Activated CD8-positive, alpha-beta memory T cell treated with anti-CD3 and anti-CD28 coated beads for 36 hours (primary cell): ENCODE data around the gene TOR1AIP2. TPM values are rescaled to one million over a fixed set of nuclear protein-coding genes. Genes with fewer than 3 reads are reported as not detected.

Experiments
- CTCF ChIA-PET: fragments of 350-600 bp; sonication (Branson Sonifier 250); formaldehyde crosslinking; loops from one replicate; lab custom pipeline; 2021; ENCODE audit warnings: antibody characterized with exemption; lab: Charles Lee
- POLR2A ChIA-PET: fragments of 350-600 bp; sonication (Branson Sonifier 250); formaldehyde crosslinking; loops from one replicate; lab custom pipeline; 2021; ENCODE audit warnings: antibody characterized with exemption; lab: Charles Lee
- total RNA-seq, 2 experiments: library from RNA; stranded (reverse); gene quantifications; one replicate each; pipeline ENCODE4 v1.2.3, GENCODE V29; 2021

The TOR1AIP2 gene
- 10 to 100 TPM; 72.7 to 74.1 TPM for total RNA-seq

- POLR2A ChIA-PET = interaction anchor here (0.8 kb wide), 1 partner anchor 54 kb away, joined by 4 read pairs; no protein-coding TSS in a partner anchor
- CTCF ChIA-PET = no interaction called here
Observed at GRCh38 chr1:179877586-179878265, at the start of gene TOR1AIP2. TOR1AIP2 (minus strand) TSS chr1:179877803; CDS start chr1:179852665, 25,138 bp downstream.

GRCh38 chr1:179926850-179927205 is 49.2 kb upstream of the TOR1AIP2 start:
- ChIA-PET CTCF (no interaction called here), POLR2A (no interaction called here)

DNA sequence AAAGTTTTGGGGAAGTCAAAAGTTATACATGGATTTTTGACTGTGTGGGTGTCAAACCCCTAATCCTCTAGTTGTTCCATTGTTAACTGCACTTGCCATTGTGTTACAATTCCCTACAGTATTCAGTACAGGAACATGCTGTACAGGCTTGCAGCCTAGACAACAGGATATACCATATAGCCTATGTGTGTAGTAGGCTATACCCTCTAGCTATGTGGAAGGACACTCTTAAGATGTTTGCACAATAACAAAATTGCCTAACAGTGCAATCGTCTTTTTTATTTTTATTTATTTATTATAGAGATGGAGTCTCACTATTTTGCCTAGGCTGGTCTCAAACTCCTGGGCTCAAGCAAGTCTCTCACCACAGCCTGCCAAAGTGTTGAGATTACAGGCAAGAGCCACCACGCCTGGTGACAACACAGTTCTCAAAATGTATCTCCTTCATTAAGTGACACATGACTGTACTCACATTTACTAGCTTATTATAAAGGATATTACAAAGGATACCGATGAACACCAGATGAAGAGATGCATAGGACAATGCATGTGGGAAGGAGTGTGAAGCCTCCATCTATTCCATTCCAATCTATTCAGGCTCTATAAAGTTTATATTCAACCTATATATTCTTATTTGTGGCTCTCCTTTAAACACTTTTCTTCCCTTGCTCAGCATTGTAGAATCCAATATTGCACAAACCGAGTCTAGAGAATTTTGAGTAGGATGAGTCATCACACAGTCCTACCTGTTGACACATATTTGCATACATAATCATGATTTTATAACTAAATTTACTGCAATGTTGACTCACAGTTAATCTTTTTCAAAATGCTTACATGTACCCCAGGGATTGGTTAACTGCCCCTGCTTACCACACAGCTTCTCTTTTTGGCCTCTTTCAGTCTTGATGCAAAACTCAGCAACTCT is 48.6 kb upstream of the TOR1AIP2 start:
- CTCF ChIA-PET = interaction anchor here (0.5 kb wide), 1 partner anchor 700 kb away, joined by 3 read pairs; no protein-coding TSS in a partner anchor

DNA sequence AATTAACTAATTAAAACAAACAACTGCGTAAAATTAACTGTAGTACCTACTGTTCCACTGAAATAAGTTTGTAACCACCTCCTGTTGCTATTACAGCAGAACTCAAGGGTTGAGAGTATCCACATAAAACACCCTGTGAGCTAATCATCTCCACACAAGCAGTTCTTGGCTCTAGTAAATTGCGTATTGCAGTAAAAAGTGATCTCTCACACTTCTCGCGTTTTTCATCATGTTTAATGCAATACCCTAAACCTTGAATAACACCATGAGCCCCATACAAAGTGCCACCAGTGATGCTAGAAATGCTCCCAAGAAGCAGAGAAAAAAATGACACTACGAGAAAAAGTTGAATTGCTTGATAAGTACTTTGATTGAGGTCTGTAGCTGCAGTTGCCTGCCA is 47.7 kb upstream of the TOR1AIP2 start:
- ChIA-PET POLR2A (no interaction called here), CTCF (interaction anchor here (0.5 kb wide), 1 partner anchor 701 kb away, joined by 3 read pairs; no protein-coding TSS in a partner anchor)

More for the DNA sequence above, 48.6 kb upstream of the TOR1AIP2 start:
- POLR2A ChIA-PET = no interaction called here

- ChIA-PET POLR2A (no interaction called here), CTCF (no interaction called here)
Observed at GRCh38 chr1:179924268-179924667, 46.7 kb upstream of the TOR1AIP2 start.

GRCh38 chr1:179923029-179923428 is 45.4 kb upstream of the TOR1AIP2 start:
- ChIA-PET CTCF (interaction anchor here (0.6 kb wide), 1 partner anchor 567 kb away, joined by 3 read pairs; no protein-coding TSS in a partner anchor), POLR2A (no interaction called here)

- ChIA-PET CTCF (interaction anchor here (0.6 kb wide), 1 partner anchor 568 kb away, joined by 3 read pairs; no protein-coding TSS in a partner anchor), POLR2A (no interaction called here)
Observed at GRCh38 chr1:179921981-179922872, 44.6 kb upstream of the TOR1AIP2 start.

DNA sequence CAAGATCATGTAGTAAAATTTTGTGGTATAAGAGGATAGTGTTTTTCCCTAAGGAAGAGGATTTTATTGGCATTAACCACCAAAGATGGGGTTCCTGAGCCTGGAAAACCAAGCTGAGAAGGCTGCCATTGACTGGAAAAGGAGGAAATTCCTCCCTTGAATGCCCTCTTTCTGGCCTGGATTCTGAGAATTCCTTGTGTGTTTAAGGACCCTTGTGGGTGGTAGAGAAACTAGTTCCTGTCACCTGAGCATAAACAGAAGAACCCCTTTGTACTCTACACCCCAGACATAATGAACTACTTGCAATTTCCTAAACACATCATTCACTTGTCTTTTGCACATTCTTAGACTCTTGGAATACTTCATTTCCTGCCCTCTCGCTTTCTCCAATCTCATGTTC is 43.9 kb upstream of the TOR1AIP2 start:
- ChIA-PET POLR2A (no interaction called here), CTCF (no interaction called here)

- CTCF ChIA-PET = no interaction called here
- POLR2A ChIA-PET = no interaction called here
Observed at GRCh38 chr1:179917601-179918429, 40.2 kb upstream of the TOR1AIP2 start.

- ChIA-PET CTCF (no interaction called here), POLR2A (no interaction called here)
Observed at GRCh38 chr1:179911812-179912211, 34.2 kb upstream of the TOR1AIP2 start.

GRCh38 chr1:179910934-179911333 is 33.3 kb upstream of the TOR1AIP2 start:
- ChIA-PET CTCF (no interaction called here), POLR2A (no interaction called here)

GRCh38 chr1:179889589-179889988 is 12.0 kb upstream of the TOR1AIP2 start:
- POLR2A ChIA-PET = no interaction called here
- CTCF ChIA-PET = no interaction called here

GRCh38 chr1:179888071-179888470 is 10.5 kb upstream of the TOR1AIP2 start:
- POLR2A ChIA-PET = no interaction called here
- CTCF ChIA-PET = no interaction called here

- ChIA-PET POLR2A (interaction anchor here (0.6 kb wide), 1 partner anchor 801 kb away, joined by 3 read pairs; no protein-coding TSS in a partner anchor), CTCF (interaction anchor here (0.8 kb wide), 1 partner anchor 69 kb away, joined by 4 read pairs; no protein-coding TSS in a partner anchor)
Observed at GRCh38 chr1:179883745-179884138, 6.1 kb upstream of the TOR1AIP2 start.

DNA sequence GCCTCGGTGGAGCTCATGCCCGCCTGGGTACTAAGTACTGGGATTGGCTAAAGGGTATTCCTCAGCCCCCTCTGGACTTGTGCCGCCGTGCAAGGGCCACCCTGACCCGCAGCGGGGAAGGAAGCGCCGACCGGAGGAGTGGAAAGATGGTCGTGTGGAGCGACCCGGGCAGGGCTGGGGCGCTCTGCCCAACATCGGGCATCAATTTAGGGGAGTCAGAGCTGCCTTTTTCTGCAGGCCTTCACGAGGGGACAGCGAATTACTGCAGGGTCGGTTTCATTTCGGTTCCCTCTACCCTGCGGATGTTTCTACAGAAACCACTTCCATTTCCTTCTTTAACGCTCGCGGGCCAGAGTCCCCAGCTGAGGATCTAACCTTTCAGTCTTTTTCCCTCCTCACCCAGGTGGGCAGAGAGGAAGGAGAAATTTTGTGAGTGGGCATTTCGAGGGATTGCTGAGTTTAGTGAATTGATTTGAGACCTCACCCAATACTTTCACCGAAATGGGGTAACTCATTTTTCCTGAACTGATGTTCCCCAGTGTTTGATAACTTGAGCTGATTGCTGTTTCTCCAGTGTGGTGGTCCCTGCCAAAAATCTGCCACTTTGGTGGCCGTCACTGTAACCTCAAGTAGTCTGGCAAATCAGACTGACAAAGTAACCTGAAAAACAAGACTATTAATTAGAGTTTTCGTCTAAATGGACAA is 5.6 kb upstream of the TOR1AIP2 start:
- ChIA-PET CTCF (interaction anchor here (0.8 kb wide), 1 partner anchor 68 kb away, joined by 4 read pairs; no protein-coding TSS in a partner anchor), POLR2A (interaction anchor here (0.8 to 1.1 kb wide), 2 partner anchors 14 to 68 kb away, joined by 3 to 5 read pairs; no protein-coding TSS in a partner anchor)

GRCh38 chr1:179882253-179883039 is 4.8 kb upstream of the TOR1AIP2 start, which contains the start of gene TOR1AIP1:
TOR1AIP1 (plus strand) TSS chr1:179882285; CDS start chr1:179882503, 218 bp downstream.
- CTCF ChIA-PET = interaction anchor here (0.8 kb wide), 1 partner anchor 68 kb away, joined by 4 read pairs; no protein-coding TSS in a partner anchor
- POLR2A ChIA-PET = interaction anchor here (0.6 to 1.1 kb wide), 3 partner anchors 15 to 68 kb away, joined by 3 to 5 read pairs (median 5); no protein-coding TSS in a partner anchor
